HG02970 (cell line): Measurements from ENCODE around the gene ILRUN.
A peak's percentile ranks its signal among the peaks of the same experiment; 100 is the strongest.
"Not testable (repeated sequence)": the region's sequence is repeated elsewhere in the genome, so short reads cannot be mapped to it uniquely, and the experiment has no call there.

Source experiments
- ATAC-seq: cut with Tn5 transposase; IDR thresholded peaks from one replicate; pipeline ENCODE4 v1.9.1; 2021; ENCODE audit warnings: mild to moderate bottlenecking, moderate library complexity, moderate number of reproducible peaks; ENCODE audit not compliant: unreplicated experiment, low FRiP score

ILRUN gene

GRCh38 chr6:34696739-34697543 lies at the start of gene ILRUN:
Gene ILRUN, minus strand, starts transcription at chr6:34696767. Its CDS starts 164 bp downstream, at chr6:34696603.
- peak; percentile 88 for ATAC-seq

DNA sequence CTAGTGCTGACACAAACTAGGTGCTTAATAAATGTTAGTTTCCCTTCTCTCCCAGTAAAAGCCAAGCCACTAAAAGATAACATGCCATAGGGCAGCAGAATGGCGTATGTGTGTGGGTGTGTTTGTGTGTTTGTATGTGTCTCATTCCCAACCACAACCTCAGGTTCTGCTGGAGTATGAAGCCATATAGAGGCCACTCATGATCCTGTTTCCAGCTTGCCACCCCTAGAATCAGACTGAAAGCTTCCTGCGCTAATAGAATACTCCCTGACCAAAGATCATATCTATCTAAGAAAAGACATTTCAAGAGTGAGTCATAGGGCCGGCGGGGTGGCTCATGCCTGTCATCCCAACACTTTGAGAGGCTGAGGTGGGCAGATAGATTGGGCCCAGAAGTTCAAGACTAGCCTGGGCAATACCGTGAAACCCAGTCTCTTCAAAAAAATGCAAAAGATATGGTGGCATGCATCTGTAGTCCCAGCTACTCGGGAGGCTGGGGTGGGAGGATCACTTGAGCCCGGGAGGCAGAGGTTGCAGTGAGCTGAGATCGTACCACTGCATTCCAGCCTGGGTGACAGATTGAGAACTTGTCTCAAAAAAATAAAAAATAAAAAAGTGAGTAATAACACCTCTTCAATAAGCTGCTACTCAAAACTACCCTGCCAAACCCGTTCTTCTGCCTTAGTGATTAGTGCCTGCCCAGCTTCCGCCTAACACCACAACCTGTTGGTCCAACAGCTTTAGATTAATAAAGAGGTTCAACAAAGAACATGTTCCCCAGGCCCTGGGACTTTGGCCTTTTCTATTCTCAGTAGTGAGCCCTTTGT lies 48.9 kb upstream of the ILRUN start:
- ATAC-seq: no peak

DNA sequence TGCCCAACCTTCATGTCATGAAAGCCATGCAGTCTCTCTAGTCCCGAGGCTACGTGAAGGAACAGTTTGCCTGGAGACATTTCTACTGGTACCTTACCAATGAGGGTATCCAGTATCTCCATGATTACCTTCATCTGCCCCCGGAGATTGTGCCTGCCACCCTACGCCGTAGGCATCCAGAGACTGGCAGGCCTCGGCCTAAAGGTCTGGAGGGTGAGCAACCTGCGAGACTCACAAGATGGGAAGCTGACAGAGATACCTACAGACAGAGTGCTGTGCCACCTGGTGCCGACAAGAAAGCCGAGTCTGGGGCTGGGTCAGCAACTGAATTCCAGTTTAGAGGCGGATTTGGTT lies 47.7 kb upstream of the ILRUN start:
- not testable (repeated sequence) for ATAC-seq

DNA sequence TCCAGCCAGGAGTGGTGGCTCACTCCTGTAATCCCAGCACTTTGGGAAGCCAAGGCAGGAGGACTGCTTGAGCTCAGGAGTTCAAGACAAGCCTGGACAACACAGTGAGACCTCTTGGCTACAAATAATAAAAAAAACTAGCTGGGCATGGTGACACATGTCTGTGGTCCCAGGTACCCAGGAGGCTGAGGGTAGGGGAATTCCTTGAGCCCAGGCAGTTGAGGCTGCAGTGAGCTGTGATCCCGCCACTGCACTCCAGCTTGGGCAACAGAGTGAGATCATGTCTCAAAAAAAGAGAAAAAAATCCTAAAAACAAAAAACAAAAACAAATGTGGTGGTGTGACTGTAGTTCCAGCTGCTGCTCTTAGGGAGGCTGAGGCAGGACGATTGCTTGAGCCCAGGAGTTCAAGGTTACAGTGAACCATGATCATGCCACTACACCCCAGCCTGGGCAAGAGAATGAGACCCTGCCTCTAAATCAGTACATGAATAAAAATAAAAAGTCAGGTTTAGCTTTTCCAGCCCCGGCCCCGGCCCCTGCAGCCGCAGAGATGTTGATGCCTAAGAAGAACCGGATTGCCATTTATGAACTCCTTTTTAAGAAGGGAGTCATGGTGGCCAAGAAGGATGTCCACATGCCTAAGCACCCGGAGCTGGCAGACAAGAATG lies 47.2 kb upstream of the ILRUN start:
- no peak for ATAC-seq

- ATAC-seq: no peak
Observed at GRCh38 chr6:34742094-34742493, 45.5 kb upstream of the ILRUN start.

GRCh38 chr6:34736823-34737222 lies 40.3 kb upstream of the ILRUN start:
- no peak for ATAC-seq

- ATAC-seq: no peak
Observed at GRCh38 chr6:34731393-34732060, 35.0 kb upstream of the ILRUN start.

DNA sequence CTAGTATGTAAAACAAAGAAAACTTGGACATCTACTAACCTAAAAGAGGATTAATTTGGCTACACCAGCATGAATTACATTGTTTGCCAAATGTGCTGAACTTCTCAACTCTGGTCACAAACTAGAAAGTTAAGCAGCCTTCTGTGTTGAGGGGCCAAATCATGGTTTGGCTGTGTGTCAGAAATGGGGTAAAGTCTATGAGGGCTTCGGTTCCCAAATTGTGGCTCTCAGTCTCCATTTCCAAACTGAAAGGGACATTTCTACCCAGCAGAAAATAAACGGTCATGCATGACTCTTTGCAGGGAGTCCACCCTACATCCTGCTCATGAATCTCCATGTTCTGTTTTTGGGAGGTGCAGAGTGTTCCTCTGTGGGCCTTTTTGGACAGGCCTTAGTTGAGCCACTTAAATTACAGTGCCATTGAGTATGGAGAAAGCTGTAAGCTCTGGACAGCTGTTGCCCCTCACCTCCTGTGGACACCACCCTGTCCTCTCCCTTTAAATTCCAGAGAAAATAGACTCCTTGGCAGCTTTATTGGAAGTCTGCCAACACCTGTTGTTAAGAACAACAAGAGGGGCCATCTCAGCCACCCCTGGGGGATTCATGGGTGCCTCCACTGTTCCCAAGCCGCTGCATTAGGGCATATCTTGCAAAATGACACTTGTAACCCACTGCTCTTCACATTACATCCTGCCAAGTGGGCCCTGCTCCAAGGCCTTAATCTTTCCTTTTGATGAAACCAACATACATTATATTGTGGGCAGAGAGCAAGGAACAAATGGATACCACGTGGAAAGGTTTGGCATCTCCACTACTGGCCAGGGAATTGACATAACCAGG lies 33.3 kb upstream of the ILRUN start:
- ATAC-seq: no peak

- no peak for ATAC-seq
Observed at GRCh38 chr6:34726055-34726454, 29.5 kb upstream of the ILRUN start.

- ATAC-seq: no peak
Observed at GRCh38 chr6:34723203-34723602, 26.6 kb upstream of the ILRUN start.

- no peak for ATAC-seq
Observed at GRCh38 chr6:34722451-34722850, 25.9 kb upstream of the ILRUN start.

- ATAC-seq: not testable (repeated sequence)
Observed at GRCh38 chr6:34720160-34720559, 23.6 kb upstream of the ILRUN start.

DNA sequence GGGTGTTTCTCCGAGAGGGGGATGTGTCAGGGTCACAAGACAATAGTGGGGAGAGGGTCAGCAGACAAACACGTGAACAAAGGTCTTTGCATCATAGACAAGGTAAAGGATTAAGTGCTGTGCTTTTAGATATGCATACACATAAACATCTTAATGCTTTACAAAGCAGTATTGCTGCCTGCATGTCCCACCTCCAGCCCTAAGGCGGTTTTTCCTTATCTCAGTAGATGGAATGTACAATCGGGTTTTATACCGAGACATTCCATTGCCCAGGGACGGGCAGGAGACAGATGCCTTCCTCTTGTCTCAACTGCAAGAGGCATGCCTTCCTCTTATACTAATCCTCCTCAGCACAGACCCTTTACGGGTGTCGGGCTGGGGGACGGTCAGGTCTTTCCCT lies 23.1 kb upstream of the ILRUN start:
- ATAC-seq: not testable (repeated sequence)

DNA sequence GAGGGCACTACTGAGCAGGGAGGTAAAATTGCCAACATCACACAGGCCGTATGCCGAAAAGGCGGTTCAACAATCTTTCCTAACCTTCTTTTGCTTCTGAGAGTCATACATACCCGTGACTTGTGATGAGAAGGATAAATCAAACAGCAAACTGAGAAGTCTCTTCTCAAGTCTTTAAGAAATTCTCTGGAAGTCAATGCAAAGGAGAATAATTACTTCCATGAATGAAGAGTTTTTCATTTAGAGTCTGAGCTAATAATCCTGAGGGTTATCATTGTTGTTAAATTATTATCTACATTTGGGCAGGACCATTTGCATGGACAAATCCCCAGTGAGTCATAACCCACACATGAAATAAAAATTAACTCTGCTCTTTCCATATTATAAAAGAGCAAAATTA lies 22.4 kb upstream of the ILRUN start:
- no peak for ATAC-seq

DNA sequence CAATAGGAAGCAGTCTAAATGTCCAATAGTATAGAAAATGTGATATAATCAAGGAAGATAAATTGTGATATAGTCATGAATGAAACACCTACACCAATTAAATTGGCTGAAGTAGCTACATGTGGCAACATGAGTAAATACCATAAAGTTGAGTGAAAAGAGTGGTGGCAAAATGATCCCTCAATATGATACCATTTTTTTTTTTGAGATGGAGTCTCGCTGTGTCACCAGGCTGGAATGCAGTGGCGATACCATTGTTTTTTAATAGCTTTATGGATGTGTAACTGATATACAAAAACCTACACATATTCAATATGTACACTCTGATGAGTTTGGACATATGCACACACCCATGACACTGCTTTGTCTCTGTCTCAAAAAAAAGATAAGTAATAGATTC lies 20.9 kb upstream of the ILRUN start:
- no peak for ATAC-seq

DNA sequence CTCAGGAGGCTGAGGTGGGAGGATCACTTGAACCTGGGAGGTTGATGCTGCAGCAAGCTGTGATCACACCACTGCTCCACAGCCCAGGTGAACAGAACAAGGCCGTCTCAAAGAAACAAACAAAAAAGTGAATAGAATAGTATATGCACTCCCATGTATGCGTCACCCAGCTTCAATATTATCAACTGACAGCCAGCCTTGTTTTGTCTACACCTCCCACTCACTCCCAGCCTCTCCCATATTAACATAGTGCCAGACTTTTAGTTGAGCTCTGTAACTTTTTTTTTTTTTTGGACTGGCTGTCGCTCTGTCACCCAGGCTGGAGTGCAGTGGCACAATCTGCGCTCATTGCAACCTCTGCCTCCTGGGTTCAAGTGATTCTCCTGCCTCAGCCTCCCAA lies 18.1 kb upstream of the ILRUN start:
- ATAC-seq: no peak

- ATAC-seq: not testable (repeated sequence)
Observed at GRCh38 chr6:34712881-34713280, 16.3 kb upstream of the ILRUN start.

- ATAC-seq: no peak
Observed at GRCh38 chr6:34709386-34709785, 12.8 kb upstream of the ILRUN start.

DNA sequence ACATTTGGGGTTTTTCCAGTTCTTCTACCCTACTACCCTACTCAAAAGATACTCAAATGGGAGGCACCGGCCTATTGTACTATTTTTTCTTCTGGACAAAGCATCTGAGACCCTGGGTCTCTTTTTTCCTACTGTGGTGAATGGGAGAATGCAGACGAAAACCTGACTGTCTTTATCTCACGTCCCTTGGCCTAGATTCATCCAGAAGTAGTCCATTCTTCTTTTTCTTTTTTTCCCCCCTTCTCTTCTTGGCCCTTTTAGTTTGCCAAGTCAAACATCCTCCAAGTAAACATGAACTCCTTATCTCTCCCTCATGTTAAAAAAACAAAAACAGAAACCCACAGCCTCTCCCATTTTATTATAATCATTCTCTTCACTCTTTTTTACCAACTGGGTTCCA lies 8.7 kb upstream of the ILRUN start:
- ATAC-seq: no peak

GRCh38 chr6:34701199-34701598 lies 4.6 kb upstream of the ILRUN start:
- ATAC-seq: no peak
